HG02938 (cell line): Measurements from ENCODE around the gene GLIS1.

Experiments used
- ATAC-seq: cut with Tn5 transposase; IDR thresholded peaks from one replicate; pipeline ENCODE4 v1.9.1; 2021; ENCODE audit warnings: mild to moderate bottlenecking, moderate library complexity; ENCODE audit not compliant: unreplicated experiment

The GLIS1 gene

GRCh38 chr1:53553734-53554509, 185.0 kb downstream of the GLIS1 start:
- ATAC-seq: no peak

GRCh38 chr1:53552981-53553733, 185.8 kb downstream of the GLIS1 start:
- ATAC-seq: no peak

- ATAC-seq: no peak
Measured at GRCh38 chr1:53552146-53552861, 186.7 kb downstream of the GLIS1 start.

- no peak for ATAC-seq
Measured at GRCh38 chr1:53551428-53551995, 187.5 kb downstream of the GLIS1 start.

- no peak for ATAC-seq
Measured at GRCh38 chr1:53550201-53550741, 188.7 kb downstream of the GLIS1 start.

- no peak for ATAC-seq
Measured at GRCh38 chr1:53549781-53550180, 189.2 kb downstream of the GLIS1 start.

GRCh38 chr1:53549287-53549686, 189.7 kb downstream of the GLIS1 start:
- ATAC-seq: no peak

GRCh38 chr1:53548031-53548491, 190.9 kb downstream of the GLIS1 start:
- no peak for ATAC-seq

- ATAC-seq: no peak
Measured at GRCh38 chr1:53547231-53547790, 191.7 kb downstream of the GLIS1 start.

- ATAC-seq: no peak
Measured at GRCh38 chr1:53546409-53547155, 192.4 kb downstream of the GLIS1 start.

GRCh38 chr1:53545663-53546408, 193.1 kb downstream of the GLIS1 start:
- ATAC-seq: no peak

GRCh38 chr1:53544728-53545515, 194.0 kb downstream of the GLIS1 start:
- no peak for ATAC-seq

GRCh38 chr1:53543778-53544695, 194.9 kb downstream of the GLIS1 start:
- ATAC-seq: no peak

- ATAC-seq: no peak
Measured at GRCh38 chr1:53543130-53543777, 195.7 kb downstream of the GLIS1 start.

GRCh38 chr1:53542551-53542950, 196.4 kb downstream of the GLIS1 start:
- ATAC-seq: no peak

- ATAC-seq: no peak
Measured at GRCh38 chr1:53541761-53542550, 197.0 kb downstream of the GLIS1 start.
